ENCODE measurements around the gene PPP2R3B. TPM values are rescaled to one million over a fixed set of nuclear protein-coding genes. Genes with fewer than 3 reads are reported as not detected.

The PPP2R3B gene
- total RNA-seq, 1 donor from 2014 or later, result 43.2 TPM

DNA sequence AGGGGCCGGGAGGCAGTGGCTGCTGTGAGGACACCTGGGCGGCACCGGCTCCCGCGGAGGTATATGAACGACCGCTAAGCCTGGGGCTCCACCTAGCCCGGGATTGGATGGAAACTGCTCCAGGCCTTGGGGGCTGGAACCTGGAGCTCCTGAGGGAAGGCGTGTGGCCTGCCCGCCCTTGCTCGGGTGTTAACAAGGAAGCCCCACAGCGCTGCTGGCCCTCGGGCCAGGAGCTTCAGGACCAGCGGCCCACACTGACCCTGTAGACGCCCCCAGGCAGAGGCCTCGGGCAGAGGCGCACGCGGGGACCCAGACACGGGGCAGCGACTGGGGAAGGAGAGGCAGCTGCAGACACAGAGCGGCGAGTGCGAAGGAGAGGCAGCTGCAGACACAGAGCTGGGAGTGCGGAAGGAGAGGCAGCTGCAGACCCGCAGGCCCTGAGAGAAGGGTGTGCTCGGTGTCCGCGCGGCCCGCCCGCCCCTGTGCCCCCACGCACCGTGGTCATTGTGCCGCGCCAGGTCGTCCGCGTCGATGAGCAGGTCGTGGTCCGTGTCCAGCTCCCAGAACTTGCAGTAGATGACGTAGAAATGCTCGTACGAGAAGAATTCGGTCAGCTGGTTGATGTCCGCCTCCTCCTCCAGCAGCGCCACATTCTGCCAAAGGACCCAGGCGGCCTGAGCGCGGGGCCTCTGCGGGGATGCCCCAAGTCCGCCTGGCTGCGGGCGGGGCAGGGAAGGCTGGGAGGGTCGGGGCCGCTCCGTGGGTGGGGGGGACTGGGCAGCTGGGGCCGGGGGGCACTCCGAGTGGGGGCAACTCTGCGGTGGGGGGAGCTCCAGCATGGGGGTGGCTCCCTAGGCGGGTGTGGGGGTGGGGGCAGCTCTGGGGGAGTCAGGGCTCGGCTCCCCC lies 41.4 kb downstream of the PPP2R3B start:
- Mint-ChIP-seq H3K36me3 (ENCODE audit: low read depth) (peaks cover 10% of the 10 kb centered on the region), H3K27me3 (ENCODE audit: insufficient read depth) (no peaks in the 10 kb centered on the region), H3K9me3 (peaks cover 3% of the 10 kb centered on the region), H3K4me3 (no peak overlapping the region), H3K27ac (no peak overlapping the region), H3K4me1 (ENCODE audit: low read depth) (no peaks in the 10 kb centered on the region)
- DNase-seq (ENCODE audit: low spot score), result no peak
- intact Hi-C loops (cut with micrococcal nuclease), result no loop called here

DNA sequence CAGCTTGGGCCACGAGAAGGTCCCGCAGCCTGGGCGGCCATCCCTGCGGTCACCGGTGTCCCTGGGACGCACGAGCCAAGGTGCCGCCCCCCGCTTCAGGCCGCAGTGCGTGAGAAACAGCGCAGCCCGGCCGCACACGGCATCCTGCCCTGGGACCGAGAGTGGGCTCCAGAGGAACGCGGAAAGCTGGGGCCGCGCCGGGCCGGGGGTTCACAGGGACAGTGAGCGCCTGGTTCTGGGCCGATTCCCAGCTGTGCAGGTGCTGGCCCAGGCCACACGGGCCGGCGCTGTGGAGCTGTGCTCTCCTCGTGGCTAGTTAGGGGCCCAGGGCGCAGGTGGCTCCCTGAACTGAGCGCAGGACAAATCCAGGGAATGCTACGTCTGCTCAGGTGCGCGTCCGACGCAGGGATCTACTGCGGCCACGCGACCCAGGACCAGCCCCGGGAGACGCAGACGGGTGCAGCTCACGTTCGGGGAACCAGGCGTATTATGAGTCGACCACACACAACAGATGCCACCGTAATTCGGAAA lies 42.3 kb downstream of the PPP2R3B start:
- Mint-ChIP-seq H3K27me3 (ENCODE audit: insufficient read depth) (no peaks in the 10 kb centered on the region), H3K4me1 (ENCODE audit: low read depth) (no peaks in the 10 kb centered on the region), H3K36me3 (ENCODE audit: low read depth) (peaks cover 10% of the 10 kb centered on the region), H3K4me3 (no peak overlapping the region), H3K27ac (no peak overlapping the region), H3K9me3 (peaks cover 3% of the 10 kb centered on the region)
- DNase-seq (ENCODE audit: low spot score), result no peak
- intact Hi-C loops (cut with micrococcal nuclease), result no loop called here

DNA sequence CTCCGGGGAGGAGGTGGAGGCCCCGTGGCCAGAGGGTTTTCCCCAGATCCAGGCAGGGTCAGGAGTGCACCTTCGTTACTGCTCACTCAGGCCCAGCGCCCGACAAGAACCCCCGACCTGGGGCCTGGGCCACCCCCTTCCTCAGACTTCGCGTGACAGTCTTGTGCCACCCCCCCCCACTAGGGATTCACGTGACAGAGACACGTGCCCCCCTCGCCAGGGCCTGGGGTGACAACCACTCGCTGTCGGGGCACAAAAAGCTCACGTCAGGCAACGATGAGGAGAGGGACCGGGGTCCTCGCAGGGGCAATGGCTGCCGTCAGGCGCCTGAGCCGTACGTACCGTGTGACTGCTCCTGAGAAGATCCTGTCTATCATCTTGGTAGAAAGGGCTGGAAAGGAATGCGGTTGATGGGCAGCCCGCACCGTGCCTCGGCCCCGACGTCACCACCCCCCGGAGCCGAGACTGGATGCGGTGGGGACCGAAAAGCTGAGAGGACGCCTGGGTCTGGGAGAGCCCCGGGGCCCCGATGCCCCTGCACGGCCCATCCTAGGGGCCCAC lies 45.1 kb downstream of the PPP2R3B start:
- no peak overlapping the region for H3K4me3 Mint-ChIP-seq
- peaks cover 3% of the 10 kb centered on the region for H3K9me3 Mint-ChIP-seq
- peaks cover 18% of the 10 kb centered on the region for H3K36me3 Mint-ChIP-seq (ENCODE audit: low read depth)
- intact Hi-C loops (cut with micrococcal nuclease), result no loop called here
- no peak for DNase-seq (ENCODE audit: low spot score)
- H3K27me3 Mint-ChIP-seq (ENCODE audit: insufficient read depth), result no peaks in the 10 kb centered on the region
- H3K27ac Mint-ChIP-seq, result no peak overlapping the region
- no peaks in the 10 kb centered on the region for H3K4me1 Mint-ChIP-seq (ENCODE audit: low read depth)

DNA sequence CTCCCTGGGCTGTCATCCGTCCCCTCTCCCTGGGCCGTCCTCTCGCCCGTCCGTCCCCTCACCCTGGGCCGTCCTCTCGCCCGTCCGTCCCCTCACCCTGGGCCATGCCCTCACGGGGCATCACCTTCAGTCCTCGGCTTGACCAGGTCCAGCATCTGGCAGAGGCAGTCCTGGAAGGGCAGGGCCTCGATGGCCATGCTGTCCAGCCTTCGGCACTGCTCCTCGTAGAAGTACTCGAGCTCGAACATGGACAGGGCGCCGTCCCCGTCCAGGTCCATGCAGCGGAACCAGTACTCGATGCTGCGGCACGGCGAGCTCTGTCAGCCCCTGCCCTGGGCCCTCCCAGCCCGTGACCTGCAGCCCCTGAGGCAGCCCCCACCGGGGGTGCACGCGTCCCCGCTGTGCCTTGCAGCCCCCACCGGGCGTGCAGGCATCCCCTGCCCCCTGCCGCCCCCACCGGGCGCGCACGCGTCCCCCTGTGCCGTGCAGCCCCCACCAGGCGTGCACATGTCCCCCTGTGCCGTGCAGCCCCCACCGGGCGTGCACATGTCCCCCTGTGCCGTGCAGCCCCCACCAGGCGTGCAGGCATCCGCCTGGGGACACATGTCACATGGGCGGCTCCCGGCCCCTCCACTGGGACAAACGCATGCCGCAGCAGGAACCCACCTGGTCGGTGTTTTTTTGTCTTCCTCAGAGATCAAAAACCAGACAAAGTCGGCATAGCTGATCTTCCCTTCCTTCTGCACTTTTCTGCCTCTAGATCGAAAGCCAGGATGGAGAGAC lies 45.9 kb downstream of the PPP2R3B start:
- no peak overlapping the region for H3K27ac Mint-ChIP-seq
- H3K27me3 Mint-ChIP-seq (ENCODE audit: insufficient read depth), result no peaks in the 10 kb centered on the region
- H3K4me3 Mint-ChIP-seq, result no peak overlapping the region
- no peak for DNase-seq (ENCODE audit: low spot score)
- H3K4me1 Mint-ChIP-seq (ENCODE audit: low read depth), result no peaks in the 10 kb centered on the region
- H3K9me3 Mint-ChIP-seq, result peaks cover 3% of the 10 kb centered on the region
- H3K36me3 Mint-ChIP-seq (ENCODE audit: low read depth), result peaks cover 24% of the 10 kb centered on the region
- intact Hi-C loops (cut with micrococcal nuclease), result no loop called here

DNA sequence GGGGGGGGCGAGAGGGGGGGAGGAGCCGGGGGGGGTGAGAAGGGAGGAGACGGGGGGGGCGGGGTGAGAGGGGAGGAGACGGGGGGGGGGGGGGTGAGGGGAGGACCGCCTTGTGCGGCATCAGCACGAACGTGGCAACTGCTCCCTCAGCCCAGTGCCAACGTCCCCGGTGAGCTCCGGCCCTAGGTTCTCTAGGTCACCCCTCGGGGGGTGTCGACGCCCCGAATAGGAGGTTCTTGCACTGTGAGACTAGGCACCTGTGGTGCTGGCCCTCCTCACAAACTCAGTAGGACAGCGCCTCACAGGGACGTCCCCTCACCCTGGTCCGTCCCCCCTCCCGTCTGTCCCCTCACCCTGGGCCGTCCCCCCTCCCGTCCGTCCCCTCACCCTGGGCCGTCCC lies 46.6 kb downstream of the PPP2R3B start:
- no peak for DNase-seq (ENCODE audit: low spot score)
- Mint-ChIP-seq H3K4me3 (no peak overlapping the region), H3K36me3 (ENCODE audit: low read depth) (peaks cover 24% of the 10 kb centered on the region), H3K4me1 (ENCODE audit: low read depth) (no peaks in the 10 kb centered on the region), H3K27ac (no peak overlapping the region), H3K9me3 (peaks cover 3% of the 10 kb centered on the region), H3K27me3 (ENCODE audit: insufficient read depth) (no peaks in the 10 kb centered on the region)
- intact Hi-C loops (cut with micrococcal nuclease), result no loop called here

DNA sequence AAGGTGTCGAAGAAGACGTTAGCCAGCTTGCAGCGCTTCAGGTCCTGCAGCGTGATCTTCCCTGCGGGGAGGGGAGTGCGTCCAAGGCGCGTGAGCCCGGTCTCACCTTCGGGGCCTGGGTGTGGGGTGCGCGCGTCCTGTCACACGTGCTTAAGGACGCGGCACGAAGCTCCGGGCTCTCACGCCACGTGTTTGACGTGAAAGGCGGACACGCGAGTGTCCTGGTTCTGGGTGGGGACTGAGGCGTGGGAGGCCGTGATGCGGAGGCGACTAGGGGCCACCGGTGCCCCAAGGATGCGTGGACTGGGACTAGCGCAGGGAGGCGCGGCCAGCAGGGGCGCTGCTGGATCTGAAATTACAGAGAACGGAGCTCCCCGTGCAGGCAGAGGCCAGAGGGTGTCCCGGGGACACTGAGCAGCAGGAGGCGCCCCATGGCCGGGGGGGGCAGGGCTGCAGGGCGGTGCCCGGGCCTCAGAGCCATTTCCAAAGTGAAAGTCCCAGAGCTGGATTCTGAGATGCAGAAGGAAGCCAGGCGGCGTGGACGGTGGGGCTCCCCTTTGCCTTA lies 47.8 kb downstream of the PPP2R3B start:
- no peak overlapping the region for H3K4me3 Mint-ChIP-seq
- no peak overlapping the region for H3K27ac Mint-ChIP-seq
- DNase-seq (ENCODE audit: low spot score), result no peak
- intact Hi-C loops (cut with micrococcal nuclease), result no loop called here
- peaks cover 3% of the 10 kb centered on the region for H3K9me3 Mint-ChIP-seq
- H3K27me3 Mint-ChIP-seq (ENCODE audit: insufficient read depth), result no peaks in the 10 kb centered on the region
- H3K36me3 Mint-ChIP-seq (ENCODE audit: low read depth), result peaks cover 24% of the 10 kb centered on the region
- H3K4me1 Mint-ChIP-seq (ENCODE audit: low read depth), result no peaks in the 10 kb centered on the region

DNA sequence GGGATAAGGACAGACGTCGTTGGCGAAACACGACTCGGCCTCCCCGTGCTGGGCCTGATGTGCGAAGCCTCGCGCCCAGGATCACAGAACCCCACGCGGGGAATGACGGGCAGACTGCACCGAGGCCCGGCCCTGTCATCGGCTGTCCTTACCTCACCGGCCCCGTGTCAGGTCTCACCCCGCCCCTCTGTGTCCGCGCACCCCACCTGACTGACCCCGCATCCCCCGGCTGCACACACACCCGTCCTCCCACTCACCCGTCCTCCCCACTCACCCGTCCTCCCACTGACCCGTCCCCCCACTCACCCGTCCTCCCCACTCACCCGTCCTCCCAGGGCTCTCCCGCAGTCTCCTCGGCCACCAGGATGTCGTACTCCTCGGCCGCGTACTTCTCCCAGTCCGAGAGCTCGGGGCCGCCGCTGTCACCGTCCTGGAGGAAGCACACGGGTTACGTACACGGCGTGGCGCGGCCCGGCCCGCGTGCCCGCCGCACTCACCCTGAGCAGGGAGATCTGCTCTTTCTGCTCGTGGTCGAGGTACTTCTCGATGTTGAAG lies 48.3 kb downstream of the PPP2R3B start:
- no peaks in the 10 kb centered on the region for H3K4me1 Mint-ChIP-seq (ENCODE audit: low read depth)
- no peak for DNase-seq (ENCODE audit: low spot score)
- peaks cover 24% of the 10 kb centered on the region for H3K36me3 Mint-ChIP-seq (ENCODE audit: low read depth)
- peaks cover 3% of the 10 kb centered on the region for H3K9me3 Mint-ChIP-seq
- no peak overlapping the region for H3K27ac Mint-ChIP-seq
- H3K27me3 Mint-ChIP-seq (ENCODE audit: insufficient read depth), result no peaks in the 10 kb centered on the region
- H3K4me3 Mint-ChIP-seq, result no peak overlapping the region
- intact Hi-C loops (cut with micrococcal nuclease), result no loop called here

DNA sequence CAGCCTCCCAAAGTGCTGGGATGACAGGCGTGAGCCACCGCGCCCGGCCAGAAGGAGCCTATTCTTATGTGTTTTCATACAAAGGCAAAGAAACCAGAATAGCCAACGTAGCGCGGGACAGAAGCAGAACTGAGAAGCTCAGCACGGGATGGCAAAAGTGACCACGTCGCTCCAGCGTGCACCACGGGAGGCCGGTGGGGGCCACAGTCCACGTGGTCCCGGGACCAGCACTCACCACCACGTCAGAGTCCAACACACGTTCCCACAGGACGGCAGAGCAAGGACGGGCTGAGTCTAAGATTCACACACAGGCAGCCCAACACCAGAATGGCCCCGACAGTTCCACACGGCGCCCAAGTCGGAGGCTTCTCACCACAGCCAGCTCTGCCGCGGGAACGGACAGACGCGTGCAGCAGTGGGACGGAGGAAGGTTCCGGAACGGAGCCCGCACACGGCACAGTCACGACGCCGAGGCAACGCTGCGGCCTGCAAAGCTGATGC lies 49.3 kb downstream of the PPP2R3B start:
- Mint-ChIP-seq H3K36me3 (ENCODE audit: low read depth) (peaks cover 24% of the 10 kb centered on the region), H3K4me1 (ENCODE audit: low read depth) (no peaks in the 10 kb centered on the region), H3K27ac (no peak overlapping the region), H3K27me3 (ENCODE audit: insufficient read depth) (no peaks in the 10 kb centered on the region), H3K4me3 (no peak overlapping the region), H3K9me3 (peaks cover 3% of the 10 kb centered on the region)
- no peak for DNase-seq (ENCODE audit: low spot score)
- intact Hi-C loops (cut with micrococcal nuclease), result no loop called here

DNA sequence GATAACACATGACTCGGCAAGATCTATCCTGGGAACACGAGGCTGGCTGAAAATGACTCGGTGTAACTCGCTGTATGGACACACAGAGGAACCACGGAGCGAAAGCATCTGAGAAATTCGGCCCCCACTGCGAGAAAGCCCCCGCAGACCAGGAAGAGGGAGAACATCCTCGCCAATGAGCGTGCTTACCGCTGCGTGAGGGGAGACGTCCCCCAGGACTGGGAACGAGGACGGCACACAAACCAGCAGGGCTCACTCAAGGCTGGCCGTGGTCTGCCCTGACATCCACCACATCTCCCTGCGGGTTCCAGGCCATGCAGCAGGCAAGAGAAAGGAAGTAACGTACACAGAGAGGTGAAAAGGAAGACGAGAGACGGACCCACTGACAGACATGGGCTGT lies 50.5 kb downstream of the PPP2R3B start:
- intact Hi-C loops (cut with micrococcal nuclease), result no loop called here
- Mint-ChIP-seq H3K27ac (peak overlapping the region; percentile 36), H3K4me3 (no peak overlapping the region), H3K4me1 (ENCODE audit: low read depth) (no peaks in the 10 kb centered on the region), H3K36me3 (ENCODE audit: low read depth) (peaks cover 21% of the 10 kb centered on the region), H3K27me3 (ENCODE audit: insufficient read depth) (no peaks in the 10 kb centered on the region), H3K9me3 (no peaks in the 10 kb centered on the region)
- DNase-seq (ENCODE audit: low spot score), result no peak

DNA sequence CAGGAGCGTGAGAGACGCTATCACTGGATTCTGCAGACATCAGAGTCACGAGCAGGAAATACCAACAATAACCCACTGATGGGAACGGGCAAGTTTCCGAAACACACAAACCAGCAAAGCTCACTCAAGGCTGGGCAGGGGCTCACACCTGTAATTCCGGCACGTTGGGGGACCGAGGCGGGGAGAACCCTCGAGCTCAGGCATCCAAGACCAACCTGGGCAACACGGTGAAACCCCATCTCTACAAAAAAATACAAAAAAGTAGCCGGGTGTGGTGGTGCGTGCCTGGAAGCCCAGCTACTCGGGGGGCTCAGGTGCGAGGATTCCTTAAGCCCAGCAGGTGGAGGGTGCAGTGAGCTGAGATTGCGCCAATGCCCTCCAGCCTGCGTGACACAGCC lies 51.0 kb downstream of the PPP2R3B start:
- intact Hi-C loops (cut with micrococcal nuclease), result no loop called here
- no peak overlapping the region for H3K4me3 Mint-ChIP-seq
- H3K4me1 Mint-ChIP-seq (ENCODE audit: low read depth), result no peaks in the 10 kb centered on the region
- no peaks in the 10 kb centered on the region for H3K9me3 Mint-ChIP-seq
- H3K36me3 Mint-ChIP-seq (ENCODE audit: low read depth), result peaks cover 20% of the 10 kb centered on the region
- no peaks in the 10 kb centered on the region for H3K27me3 Mint-ChIP-seq (ENCODE audit: insufficient read depth)
- H3K27ac Mint-ChIP-seq, result no peak overlapping the region
- no peak for DNase-seq (ENCODE audit: low spot score)

DNA sequence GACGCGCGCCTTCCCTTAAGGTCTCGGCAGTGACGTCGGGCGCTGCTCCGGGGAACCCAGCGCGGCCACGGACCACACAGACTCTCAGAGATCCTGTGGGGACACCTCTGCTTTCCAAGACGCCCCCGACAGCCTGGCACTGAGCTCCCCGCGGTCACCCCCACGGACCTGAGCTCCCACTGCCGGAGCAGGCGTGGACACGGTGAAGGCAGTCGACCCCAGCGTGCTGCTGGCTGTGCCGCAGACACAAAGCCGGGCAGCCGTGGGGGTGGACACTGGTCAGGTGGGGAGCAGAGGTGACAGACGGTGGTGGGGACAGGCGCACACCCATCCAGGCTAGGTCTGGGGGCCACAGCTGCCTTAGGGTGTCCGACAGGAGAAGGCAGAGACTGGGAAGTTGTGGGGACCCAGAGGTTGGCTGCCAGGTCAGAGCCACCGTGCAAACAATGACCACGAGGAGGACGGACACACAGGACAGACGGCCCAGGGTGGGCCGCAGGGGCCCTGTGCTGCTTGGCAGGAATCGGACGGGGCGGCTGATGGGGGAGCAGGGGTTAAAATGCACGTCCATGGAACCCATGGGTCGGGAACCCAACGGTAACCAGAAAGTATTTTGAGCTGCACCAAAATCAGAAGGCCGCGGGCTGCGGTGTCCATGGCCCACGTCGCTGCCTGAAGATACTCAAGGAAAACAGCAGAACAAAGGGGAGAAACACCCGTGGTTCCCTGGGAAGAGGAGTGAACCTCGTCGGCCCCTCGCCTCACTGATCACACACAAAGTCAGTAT lies 51.5 kb downstream of the PPP2R3B start:
- Mint-ChIP-seq H3K27me3 (ENCODE audit: insufficient read depth) (no peaks in the 10 kb centered on the region), H3K4me3 (no peak overlapping the region), H3K36me3 (ENCODE audit: low read depth) (peaks cover 18% of the 10 kb centered on the region), H3K4me1 (ENCODE audit: low read depth) (no peaks in the 10 kb centered on the region), H3K27ac (no peak overlapping the region), H3K9me3 (no peaks in the 10 kb centered on the region)
- no peak for DNase-seq (ENCODE audit: low spot score)
- intact Hi-C loops (cut with micrococcal nuclease), result no loop called here
